Pons (tissue), 1 donor: ENCODE measurements around the gene ASMT.
"Not testable (repeated sequence)": the region's sequence is repeated elsewhere in the genome, so short reads cannot be mapped to it uniquely, and the experiment has no call there.

Source experiments
- DNase-seq: peaks from one replicate; pipeline ENCODE4 v3.0.0-alpha.2; 2016; ENCODE audit warnings: low spot score

ASMT gene, protein sequence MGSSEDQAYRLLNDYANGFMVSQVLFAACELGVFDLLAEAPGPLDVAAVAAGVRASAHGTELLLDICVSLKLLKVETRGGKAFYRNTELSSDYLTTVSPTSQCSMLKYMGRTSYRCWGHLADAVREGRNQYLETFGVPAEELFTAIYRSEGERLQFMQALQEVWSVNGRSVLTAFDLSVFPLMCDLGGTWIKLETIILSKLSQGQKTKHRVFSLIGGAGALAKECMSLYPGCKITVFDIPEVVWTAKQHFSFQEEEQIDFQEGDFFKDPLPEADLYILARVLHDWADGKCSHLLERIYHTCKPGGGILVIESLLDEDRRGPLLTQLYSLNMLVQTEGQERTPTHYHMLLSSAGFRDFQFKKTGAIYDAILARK

DNA sequence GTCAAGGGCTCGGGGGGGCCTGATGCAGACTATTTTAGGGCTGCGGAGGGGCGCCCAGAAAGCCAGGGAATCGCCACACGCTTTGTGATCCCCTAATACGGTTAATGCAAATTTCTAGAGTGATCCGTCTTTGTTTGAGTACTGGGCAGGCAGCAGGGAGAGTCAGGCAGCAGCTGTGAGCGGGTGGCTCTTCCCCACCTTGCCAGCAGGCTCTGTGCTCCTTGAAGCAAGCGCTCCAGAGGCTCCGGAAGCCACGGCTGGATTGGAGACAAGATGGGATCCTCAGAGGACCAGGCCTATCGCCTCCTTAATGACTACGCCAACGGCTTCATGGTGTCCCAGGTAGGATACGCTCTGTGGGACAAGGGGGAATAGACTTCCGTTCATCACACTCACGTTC is at the start of gene ASMT:
Gene ASMT, plus strand, starts transcription at position 133 of the 400 bp plus-strand sequence. Its CDS starts 141 bp downstream, at position 274.
- DNase-seq = no peak

GRCh38 chrX:1574181-1574580 is 40.7 kb upstream of the ASMT start:
- not testable (repeated sequence) for DNase-seq

DNA sequence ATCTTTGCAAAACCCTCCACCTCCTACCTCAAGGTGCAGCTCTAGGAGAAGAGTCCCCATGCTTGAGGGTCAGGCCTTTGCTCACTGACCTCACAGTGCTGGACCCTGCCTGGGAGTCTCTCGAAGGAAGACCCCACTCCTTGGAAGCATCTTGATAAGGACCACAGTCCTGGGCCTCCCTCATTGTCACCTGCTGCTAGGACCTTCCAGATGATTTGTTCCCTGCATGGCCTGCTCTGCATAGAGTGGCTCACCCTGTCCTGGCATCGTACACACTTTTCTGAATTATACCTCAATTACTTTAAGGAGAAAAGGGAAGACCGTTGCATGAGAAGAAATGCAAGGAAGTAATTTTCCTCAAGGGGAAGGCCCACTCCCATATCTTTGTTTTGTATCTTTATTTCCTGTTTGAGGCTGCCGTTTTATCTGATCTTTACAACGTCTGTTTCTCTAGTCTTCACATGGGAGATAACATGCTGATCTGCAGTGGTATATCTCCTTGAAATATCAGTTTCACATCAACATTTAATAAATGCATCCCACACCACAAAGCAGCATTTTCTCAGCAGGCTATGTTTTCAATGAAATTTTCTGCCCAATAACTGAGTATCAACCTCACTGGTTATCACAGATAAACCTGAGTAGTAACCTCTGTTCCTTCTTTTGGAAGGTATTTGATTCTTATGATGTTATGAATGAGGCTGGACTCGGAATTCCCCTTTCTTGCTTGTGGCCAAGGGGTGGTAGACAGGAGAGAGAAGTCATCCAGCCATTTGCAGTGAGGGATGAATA is 38.5 kb upstream of the ASMT start:
- DNase-seq = no peak

DNA sequence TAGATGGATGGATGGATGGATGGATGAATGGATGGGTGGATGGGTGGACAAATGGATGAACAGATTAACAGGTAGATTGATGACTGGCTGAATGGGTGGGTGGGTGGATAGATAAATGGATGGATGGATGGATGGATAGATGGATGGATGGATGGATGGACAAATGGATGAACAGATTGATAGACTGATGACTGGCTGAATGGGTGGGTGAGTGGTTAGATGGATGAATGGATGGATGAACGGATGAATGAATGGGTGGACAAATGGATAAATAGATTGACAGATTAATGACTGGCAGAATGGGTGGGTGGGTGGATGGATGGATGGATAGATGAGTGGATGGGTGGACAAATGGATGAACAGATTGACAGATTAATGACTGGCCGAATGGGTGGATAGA is 37.0 kb upstream of the ASMT start:
- no peak for DNase-seq

DNA sequence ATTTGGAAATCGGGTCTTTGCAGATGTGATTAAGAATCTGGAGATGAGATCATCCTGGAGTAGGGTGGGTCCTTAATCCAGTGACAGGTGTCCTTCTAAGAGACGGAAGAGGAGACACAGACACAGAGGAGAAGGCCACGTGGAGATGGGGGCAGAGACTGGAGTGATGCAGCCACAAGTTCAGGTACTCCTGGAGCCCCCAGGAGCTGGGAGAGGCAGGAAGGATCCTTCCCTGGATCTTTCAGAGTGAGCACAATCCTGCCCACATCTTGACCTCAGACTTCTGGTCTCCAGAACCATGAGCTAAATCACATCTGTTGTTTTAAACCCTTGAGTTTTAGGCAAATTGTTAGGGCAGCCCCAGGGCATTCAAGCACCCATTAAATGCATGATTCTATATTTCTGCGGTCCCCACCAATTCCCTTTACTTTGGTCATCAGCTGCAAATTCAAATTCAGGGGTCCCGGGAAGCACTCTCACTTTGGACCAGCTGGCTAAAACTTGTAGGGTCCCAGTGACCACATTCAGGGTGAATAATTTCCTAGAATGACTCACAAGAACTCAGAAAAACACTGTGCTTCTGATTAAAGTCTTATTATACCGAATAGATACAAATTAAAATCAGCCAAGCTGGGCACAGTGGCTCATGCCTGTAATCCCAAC is 36.2 kb upstream of the ASMT start:
- no peak for DNase-seq

- DNase-seq = no peak
These were observed 33.7 kb upstream of the ASMT start for GRCh38 chrX:1581132-1581531.

- DNase-seq = no peak
These were observed 32.0 kb upstream of the ASMT start for GRCh38 chrX:1582686-1583437.

DNA sequence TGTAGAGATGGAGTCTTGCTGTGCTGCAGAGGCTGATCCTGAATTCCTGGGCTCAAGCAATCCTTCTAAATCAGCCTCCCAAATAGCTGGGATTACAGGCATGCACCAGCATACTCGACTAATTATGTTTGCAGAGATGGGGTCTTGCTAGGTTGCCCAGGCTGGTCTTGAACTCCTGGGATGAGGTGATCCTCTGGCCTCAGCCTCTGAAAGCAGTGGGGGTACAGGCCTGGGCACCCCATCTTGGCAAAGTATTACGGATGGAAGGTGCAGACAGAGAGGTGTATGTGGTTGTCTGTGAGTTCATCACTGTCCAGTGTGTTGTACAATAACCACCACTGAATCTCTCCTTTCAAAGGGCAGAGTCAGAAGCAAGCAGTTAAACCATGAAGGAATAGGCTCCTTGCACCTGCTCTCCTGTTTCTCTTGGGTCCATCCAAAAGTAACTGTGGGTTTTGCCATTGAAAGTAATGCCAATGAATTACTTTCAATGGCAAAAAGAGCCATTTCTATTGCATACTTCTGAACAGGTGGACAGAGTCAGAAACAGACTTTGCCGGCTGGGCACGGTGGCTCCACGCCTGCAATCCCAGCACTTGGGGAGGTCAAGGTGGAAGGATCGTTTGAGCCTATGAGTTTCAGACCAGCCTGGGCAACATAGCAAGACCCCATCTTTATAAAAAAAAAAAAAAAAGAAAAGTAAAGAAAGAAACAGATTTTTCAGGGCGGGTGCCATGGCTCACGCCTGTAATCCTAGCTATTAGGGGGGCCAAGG is 30.4 kb upstream of the ASMT start:
- no peak for DNase-seq

DNA sequence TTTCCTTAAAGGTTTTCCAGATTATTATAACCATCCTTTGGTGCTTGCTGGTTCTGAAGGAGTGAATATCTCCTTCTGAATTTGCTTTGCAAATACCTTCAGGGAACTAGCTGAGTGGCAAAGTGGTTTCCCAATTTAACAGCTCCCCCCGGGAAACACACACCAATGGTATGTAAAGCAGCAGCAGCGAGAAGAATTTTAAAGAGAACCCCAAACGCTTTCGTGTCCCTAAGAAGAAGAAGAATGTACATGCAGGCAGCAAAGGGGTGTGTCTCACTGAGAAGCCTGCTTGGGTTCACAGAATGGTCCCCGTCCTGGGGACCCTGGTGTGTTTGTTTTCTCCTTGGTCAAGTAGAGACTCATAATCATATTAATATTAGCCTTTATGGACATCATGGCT is 27.7 kb upstream of the ASMT start:
- no peak for DNase-seq

GRCh38 chrX:1589356-1590130 is 25.3 kb upstream of the ASMT start:
- DNase-seq = no peak

GRCh38 chrX:1591102-1591862 is 23.6 kb upstream of the ASMT start, which contains the start of gene AKAP17A:
Gene AKAP17A (plus strand): TSS chrX:1591604. CDS start chrX:1593463, 1,859 bp downstream.
- peak; percentile 95 for DNase-seq

DNA sequence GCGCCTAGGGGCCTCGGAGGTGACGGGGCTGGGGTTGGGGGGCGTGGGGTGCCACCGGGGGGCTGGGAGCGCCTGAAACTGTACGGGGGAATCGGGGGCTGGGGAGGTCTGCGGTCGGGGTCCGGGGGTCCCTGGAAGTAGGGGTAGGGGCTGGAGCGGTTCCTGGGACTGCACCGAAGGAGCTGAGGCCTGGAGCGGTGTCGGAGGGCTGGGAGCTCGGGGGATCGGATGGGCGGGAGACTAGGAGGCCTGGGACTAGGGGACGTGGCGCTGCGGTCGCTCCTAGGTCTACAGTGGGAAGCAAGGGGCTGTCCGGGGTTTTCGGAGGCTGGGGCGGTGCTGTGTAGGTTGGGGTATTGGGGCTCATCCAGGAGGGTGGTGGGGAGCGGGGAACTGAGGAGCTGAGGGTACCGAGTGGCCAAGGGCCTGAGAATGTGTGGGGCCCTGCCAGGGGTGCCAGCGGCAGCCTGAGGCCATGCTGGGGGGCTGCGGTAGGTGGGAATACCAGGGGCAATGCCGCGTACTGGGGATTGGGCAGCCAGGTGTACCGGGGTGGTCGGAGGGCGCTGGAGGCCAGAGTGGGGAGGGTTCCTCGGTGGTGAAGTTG is 22.9 kb upstream of the ASMT start:
- DNase-seq = no peak

- no peak for DNase-seq
These were observed 22.3 kb upstream of the ASMT start for GRCh38 chrX:1592470-1593142.

DNA sequence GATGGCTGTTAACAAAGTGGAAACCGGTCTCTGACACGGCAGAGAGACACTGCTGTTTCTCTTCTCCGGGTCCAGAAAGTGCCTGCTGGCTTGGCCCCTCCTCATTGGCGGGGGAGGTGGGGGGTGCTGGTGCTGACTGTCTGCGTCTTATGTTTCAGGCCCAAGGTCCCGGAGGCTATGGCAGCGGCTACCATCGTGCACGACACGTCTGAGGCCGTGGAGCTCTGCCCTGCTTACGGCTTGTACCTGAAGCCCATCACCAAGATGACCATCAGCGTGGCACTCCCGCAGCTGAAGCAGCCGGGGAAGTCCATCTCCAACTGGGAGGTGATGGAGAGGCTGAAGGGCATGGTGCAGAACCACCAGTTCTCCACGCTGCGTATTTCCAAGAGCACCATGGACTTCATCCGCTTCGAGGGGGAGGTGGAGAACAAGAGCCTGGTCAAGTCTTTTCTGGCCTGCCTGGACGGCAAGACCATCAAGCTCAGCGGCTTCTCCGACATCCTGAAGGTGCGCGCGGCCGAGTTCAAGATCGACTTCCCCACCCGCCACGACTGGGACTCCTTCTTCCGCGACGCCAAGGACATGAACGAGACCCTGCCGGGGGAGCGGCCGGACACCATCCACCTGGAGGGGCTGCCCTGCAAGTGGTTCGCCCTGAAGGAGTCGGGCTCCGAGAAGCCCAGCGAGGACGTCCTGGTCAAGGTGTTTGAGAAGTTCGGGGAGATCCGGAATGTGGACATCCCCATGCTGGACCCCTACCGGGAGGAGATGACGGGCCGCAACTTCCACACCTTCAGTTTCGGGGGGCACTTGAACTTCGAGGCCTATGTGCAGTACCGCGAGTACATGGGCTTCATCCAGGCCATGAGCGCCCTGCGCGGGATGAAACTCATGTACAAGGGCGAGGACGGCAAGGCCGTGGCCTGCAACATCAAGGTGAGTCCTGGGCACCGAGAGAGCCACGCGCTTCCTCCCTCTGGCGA is 21.3 kb upstream of the ASMT start:
- DNase-seq = no peak

GRCh38 chrX:1595711-1596060 is 19.2 kb upstream of the ASMT start:
- DNase-seq = no peak

DNA sequence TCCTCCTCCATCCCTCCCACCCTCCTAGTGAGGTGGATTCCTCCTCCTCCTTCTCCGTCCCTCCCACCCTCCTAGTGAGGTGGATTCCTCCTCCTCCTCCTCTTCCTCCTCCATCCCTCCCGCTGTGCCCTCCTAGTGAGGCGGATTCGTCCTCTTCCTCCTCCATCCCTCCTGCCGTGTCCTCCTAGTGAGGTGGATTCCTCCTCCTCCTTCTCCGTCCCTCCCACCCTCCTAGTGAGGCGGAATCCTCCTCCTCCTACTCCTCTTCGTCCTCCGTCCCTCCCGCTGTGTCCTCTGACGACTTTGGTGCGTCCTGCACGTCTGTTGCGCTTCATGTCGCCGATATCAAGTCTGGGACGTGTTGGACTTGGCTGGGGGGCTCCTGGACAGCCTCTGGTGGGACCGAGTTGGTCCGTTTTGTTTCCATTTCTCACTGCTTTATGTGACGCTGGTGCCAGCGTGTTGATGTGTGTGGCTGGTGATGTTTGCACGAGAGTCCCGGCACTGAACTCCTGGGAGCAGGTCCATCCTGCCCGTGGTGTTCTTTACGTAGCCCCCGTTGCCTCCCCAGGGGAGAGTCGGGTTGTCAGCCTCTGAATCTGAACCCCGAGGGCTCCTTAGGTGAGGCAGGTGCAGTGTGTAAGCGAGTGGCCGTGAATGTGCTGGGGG is 18.0 kb upstream of the ASMT start:
- DNase-seq = no peak
